ENCODE data around the gene BLOC1S2.
"Not testable (repeated sequence)": the region's sequence is repeated elsewhere in the genome, so short reads cannot be mapped to it uniquely, and the experiment has no call there.

BLOC1S2 gene

GRCh38 chr10:100286051-100287033 is at the start of gene BLOC1S2:
TSS of gene BLOC1S2 (minus strand) at chr10:100286680. CDS start at chr10:100286659, 21 bp downstream.
- peak; percentile 79 for DNase-seq (ENCODE audit: low read depth)

DNA sequence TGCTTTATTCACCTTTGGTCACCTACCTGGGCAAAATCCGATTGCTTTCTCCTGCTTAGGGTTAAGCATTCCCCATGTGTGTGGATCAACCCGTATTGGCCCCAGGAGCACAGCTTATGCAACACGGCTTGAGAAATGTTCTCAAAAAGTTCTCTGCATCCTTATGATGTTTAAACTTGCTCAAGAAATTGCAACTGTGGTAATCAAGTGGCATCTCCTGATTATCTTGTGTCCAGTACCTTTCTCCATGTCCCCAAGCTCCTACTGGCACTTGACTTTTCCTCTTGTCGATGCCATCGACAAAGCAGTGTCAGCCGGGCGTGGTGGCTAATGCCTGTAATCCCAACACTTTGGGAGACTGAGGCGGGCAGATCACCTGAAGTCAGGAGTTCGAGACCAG is 48.3 kb upstream of the BLOC1S2 start:
- DNase-seq (ENCODE audit: low read depth): no peak

DNA sequence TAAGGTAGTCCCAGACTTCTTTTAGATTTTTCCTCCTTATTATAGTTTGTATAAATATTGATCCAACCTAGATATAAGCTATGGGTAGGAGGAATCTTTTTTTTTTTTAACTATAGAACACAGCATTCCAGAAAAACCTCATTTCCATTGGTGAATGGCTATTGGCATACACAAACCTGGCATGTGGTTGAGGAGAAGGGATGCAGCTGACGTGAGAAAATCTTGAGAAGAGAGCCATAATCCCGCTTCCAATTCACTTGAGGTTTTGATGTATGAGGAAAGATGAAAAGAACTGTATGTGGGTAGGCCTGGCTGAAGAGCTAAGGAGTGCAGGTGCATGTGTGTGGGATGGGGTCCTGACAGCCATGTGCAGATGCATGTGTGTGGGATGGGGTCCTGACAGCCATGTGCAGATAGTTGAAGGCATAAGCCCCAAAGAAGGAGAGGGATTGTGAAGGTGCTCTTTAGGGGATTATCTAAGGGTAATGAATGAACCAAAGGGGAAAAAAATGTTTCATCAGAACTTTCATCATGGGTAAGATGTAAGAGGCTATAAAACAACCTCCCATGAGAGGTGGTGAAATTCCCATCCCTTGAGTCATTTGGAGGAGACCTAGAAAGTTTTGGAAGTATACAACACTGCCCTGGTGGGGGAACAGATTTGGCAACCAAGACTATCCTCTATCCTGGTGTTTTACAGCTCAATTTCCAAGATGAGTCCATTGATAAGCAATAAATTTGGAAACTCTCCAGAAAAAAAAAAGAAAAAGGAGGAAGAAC is 47.4 kb upstream of the BLOC1S2 start:
- DNase-seq (ENCODE audit: low read depth): no peak

DNA sequence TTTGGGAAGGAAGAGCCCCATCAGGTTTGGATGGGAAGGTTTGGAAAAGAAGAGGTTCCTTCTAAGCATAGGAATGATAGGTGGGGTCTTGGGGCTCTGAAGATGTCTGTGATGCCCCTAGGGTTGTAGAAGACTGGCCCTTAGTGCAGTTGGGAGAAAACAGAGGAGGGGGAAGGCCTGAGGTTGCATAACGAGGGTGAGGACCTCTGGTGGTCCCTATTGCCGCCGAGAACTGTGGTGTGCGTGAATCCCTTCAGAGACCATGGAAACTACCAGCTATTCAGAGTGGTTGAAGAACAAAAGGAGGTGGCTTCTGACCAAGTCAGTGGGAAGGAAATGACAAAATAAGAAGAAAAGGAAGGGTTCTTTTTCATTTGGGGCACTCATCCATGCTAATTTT is 46.6 kb upstream of the BLOC1S2 start:
- no peak for DNase-seq (ENCODE audit: low read depth)

GRCh38 chr10:100330079-100330478 is 43.6 kb upstream of the BLOC1S2 start, which contains the start of gene PKD2L1:
TSS of gene PKD2L1 (minus strand) at chr10:100330228. CDS start at chr10:100330103, 125 bp downstream.
- no peak for DNase-seq (ENCODE audit: low read depth)

GRCh38 chr10:100328198-100328597 is 41.7 kb upstream of the BLOC1S2 start:
- no peak for DNase-seq (ENCODE audit: low read depth)

DNA sequence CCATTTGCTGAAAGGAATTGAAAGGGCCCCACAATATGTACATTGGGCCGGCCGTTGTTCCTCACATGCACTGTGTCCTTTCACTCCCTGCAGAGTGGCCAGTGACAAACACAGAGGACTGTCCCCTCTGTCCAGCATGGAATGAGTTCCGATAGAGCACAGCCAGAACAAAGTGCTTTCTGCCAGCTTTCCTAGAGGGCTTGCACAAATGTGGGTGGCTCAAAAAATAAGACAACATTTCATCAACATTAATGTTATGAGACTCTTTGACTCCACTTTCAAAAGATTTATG is 41.2 kb upstream of the BLOC1S2 start:
- no peak for DNase-seq (ENCODE audit: low read depth)

GRCh38 chr10:100327007-100327717 is 40.7 kb upstream of the BLOC1S2 start:
- no peak for DNase-seq (ENCODE audit: low read depth)

GRCh38 chr10:100325158-100325557 is 38.7 kb upstream of the BLOC1S2 start:
- no peak for DNase-seq (ENCODE audit: low read depth)

GRCh38 chr10:100319707-100320402 is 33.4 kb upstream of the BLOC1S2 start:
- DNase-seq (ENCODE audit: low read depth): no peak

DNA sequence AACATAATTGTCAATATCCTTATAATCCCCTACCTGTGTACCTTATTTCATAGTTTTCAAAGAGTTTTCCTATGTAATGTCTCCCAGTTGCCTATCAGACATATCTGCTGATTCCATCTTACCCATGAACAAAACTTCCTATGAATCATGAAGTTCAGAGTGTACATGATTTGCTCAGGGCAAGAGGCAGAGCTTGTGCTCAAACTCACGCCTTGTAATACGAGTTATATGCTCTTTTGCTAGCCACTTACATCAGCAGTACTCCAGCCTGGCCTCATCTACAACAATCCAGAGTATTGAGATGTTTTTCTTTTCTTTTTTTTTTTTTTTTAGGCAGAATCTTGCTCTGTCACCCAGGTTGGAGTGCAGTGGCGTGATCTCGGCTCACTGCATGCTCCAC is 31.7 kb upstream of the BLOC1S2 start:
- no peak for DNase-seq (ENCODE audit: low read depth)

DNA sequence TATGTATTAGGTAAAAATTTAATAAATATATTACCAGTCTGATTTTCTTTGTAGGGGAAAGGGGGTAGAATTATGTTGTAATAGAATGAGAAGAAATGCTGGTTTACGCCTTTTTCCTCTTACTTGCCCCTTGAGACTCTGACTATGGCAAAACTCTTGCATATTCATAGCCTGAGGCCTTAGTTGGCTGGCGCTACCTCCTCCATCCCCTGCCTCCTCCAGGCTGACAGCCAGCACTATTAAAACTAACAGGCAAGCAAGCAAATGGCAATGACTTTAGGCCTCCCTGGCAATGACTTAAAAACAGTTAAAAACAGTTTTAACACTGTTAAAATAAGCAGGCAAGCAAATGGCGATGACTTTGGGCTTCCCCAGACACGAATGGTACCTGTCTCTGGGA is 29.1 kb upstream of the BLOC1S2 start:
- DNase-seq (ENCODE audit: low read depth): no peak

- no peak for DNase-seq (ENCODE audit: low read depth)
Measured at GRCh38 chr10:100311298-100311697, 24.8 kb upstream of the BLOC1S2 start.

GRCh38 chr10:100307684-100308083 is 21.2 kb upstream of the BLOC1S2 start:
- no peak for DNase-seq (ENCODE audit: low read depth)

DNA sequence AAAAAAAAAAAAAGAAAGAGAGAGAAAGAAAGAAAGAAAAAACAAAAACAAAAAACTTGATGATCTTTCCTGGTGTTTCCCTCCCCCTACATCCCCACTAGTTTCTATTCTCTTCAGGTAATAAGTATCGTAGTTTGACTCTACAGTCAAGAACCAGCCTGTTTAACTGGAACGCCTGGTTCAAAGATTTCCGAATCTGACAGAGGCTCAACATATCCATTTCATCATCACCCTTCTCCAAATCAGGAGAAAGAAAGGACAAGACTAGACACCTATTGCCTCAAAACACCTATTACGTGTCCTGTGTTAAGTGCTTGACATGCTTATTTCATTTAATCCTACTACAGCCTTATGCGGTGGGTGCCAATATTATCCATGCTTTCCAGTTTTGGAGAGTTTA is 20.4 kb upstream of the BLOC1S2 start:
- DNase-seq (ENCODE audit: low read depth): no peak

DNA sequence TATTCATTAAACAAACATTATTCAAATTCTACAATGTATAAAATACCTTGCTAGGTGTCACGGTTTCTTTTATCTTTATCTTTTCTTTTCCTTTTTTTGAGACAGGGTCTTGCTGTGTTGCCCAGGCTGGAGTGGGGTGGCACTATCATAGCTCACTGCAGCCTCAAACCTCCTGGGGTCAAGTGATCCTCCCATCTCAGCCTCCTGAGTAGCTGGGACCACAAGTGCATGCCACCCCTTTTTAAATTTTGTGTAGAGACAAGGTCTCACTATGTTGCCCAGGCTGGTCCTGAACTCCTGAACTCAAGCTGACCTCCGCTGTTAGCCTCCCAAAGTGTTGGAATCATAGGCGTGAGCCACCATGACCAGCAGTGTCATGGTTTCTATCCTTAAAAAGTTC is 17.9 kb upstream of the BLOC1S2 start:
- DNase-seq (ENCODE audit: low read depth): no peak

- no peak for DNase-seq (ENCODE audit: low read depth)
Measured at GRCh38 chr10:100303724-100304319, 17.3 kb upstream of the BLOC1S2 start.

GRCh38 chr10:100301123-100301522 is 14.6 kb upstream of the BLOC1S2 start:
- DNase-seq (ENCODE audit: low read depth): not testable (repeated sequence)

DNA sequence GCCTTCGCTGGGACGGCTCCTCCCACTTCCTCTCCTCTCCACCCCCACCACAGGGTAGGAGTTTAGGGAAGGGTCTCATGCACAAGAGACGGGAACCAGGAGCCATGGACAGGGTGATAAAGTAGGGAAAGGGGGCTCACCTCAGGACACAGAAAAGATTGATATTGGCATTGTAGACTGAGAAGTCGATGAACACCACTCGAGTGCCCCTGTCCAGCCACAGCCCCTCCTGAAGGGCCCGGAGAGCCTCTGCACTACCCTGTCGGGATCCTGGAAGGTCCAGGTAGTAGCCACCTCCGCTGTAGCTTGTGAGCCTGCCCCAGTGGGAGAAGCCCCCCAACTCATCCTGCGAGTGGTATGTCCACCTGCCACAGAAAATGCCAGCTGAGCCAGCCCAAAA is 10.8 kb upstream of the BLOC1S2 start:
- no peak for DNase-seq (ENCODE audit: low read depth)

- no peak for DNase-seq (ENCODE audit: low read depth)
Measured at GRCh38 chr10:100293066-100293465, 6.6 kb upstream of the BLOC1S2 start.

DNA sequence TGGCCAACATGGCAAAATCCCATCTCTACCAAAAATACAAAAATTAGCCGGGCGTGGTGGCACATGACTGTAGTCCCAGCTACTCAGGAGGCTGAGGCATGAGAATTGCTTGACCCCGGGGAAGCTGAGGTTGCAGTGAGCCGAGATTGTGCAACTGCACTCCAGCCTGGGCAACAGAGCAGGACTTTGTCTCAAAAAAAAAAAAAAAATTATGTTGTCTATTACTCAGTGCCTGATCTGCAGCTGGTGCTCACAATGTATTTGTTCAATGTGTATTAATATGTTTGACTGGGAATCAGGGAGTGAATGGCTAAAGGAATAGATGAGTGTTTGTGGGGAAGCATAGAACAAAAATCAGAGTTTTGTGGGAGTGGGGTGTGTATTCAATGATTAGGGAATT is 5.8 kb upstream of the BLOC1S2 start:
- not testable (repeated sequence) for DNase-seq (ENCODE audit: low read depth)
